H1 (cell line): ENCODE measurements around the gene APBB3. TPM values are rescaled to one million over a fixed set of nuclear protein-coding genes. Genes with fewer than 3 reads are reported as not detected.

Experiments used
- CTCF ChIA-PET: fragments of 300-600 bp; sonication (Branson Sonifier 250); formaldehyde crosslinking; loops from one replicate; lab custom pipeline; 2021; ENCODE audit not compliant: partially characterized antibody; lab: Charles Lee
- POLR2A ChIA-PET: fragments of 300-600 bp; sonication (Branson Sonifier 250); formaldehyde crosslinking; loops from one replicate; lab custom pipeline; 2021; ENCODE audit warnings: inconsistent platforms; ENCODE audit not compliant: partially characterized antibody; lab: Charles Lee
- DNase-seq, 2 experiments: peaks; one replicate each; pipeline versions ENCODE4 v3.0.0 to v3.0.0-alpha.2; 2010 to 2022; ENCODE audit warnings: low spot score in 2 of 2, low read depth in 1 of 2, mixed read lengths in 1 of 2
- FAIRE-seq: peaks from 2 replicates; lab custom pipeline; 2011; peaks lifted over from hg19 to GRCh38; lab: Jason Lieb, UNC
- H2AFZ ChIP-seq: 2 replicates; pipeline ENCODE4 v1.8.1; 2012; ENCODE audit warnings: low read length, inconsistent platforms
- H2AK5ac ChIP-seq: 2 replicates; pipeline ENCODE4 v1.6.1; 2013; ENCODE audit warnings: low read depth, low read length
- H2BK120ac ChIP-seq: replicated peaks from 2 replicates; pipeline ENCODE3; 2013; ENCODE audit warnings: low read depth, low read length, inconsistent platforms
- H2BK12ac ChIP-seq: 2 replicates; pipeline ENCODE4 v1.6.1; 2013; ENCODE audit warnings: low read depth, low read length
- H2BK15ac ChIP-seq: 2 replicates; pipeline ENCODE4 v1.6.1; 2013; ENCODE audit warnings: low read length
- H2BK20ac ChIP-seq: 2 replicates; pipeline ENCODE4 v1.6.1; 2013; ENCODE audit warnings: low read length
- H2BK5ac ChIP-seq: 2 replicates; pipeline ENCODE4 v1.6.1; 2013; ENCODE audit warnings: low read depth, low read length
- H3K14ac ChIP-seq: 2 replicates; pipeline ENCODE4 v1.6.1; 2013; ENCODE audit warnings: inconsistent platforms; ENCODE audit not compliant: insufficient read length
- H3K18ac ChIP-seq: 2 replicates; pipeline ENCODE4 v1.6.1; 2013; ENCODE audit warnings: low read length; ENCODE audit errors: extremely low read depth
- H3K23ac ChIP-seq: 2 replicates; pipeline ENCODE4 v1.6.1; 2013; ENCODE audit warnings: inconsistent platforms; ENCODE audit not compliant: insufficient read length
- H3K23me2 ChIP-seq: 2 replicates; pipeline ENCODE4 v1.6.1; 2013; ENCODE audit warnings: low read depth, low read length
- H3K27ac ChIP-seq: 2 replicates; pipeline ENCODE4 v1.6.1; 2011; ENCODE audit warnings: low read depth, low read length, inconsistent platforms
- H3K27me3 ChIP-seq, 4 experiments: replicated peaks in 1 of 4; 1 replicate in 1 of 4; 2 replicates in 3 of 4; pipeline versions ENCODE4 v1.6.1 to v1.8.1; 2011 to 2013; ENCODE audit warnings: low read length in 3 of 4, mild to moderate bottlenecking in 3 of 4, inconsistent platforms in 2 of 4, mixed read lengths in 2 of 4, moderate library complexity in 1 of 4; ENCODE audit not compliant: control insufficient read depth in 3 of 4, insufficient read depth in 3 of 4; ENCODE audit errors: extremely low read depth in 1 of 4
- H3K36me3 ChIP-seq, 4 experiments: 2 replicates each; pipeline versions ENCODE4 v1.6.1 to v1.8.1; 2011 to 2013; ENCODE audit warnings: mild to moderate bottlenecking in 4 of 4, low read length in 3 of 4, moderate library complexity in 2 of 4, control low read depth in 1 of 4, inconsistent platforms in 1 of 4; ENCODE audit not compliant: insufficient read depth in 4 of 4, control insufficient read depth in 2 of 4
- H3K4ac ChIP-seq: replicated peaks from 2 replicates; pipeline ENCODE3; 2013; ENCODE audit warnings: low read length, low read depth, mixed read lengths, inconsistent platforms; ENCODE audit not compliant: insufficient read length
- H3K4me1 ChIP-seq, 4 experiments: replicated peaks in 1 of 4; 1 replicate in 1 of 4; 2 replicates in 3 of 4; pipeline versions ENCODE4 v1.6.1 to v1.8.1; 2011 to 2013; ENCODE audit warnings: low read length in 3 of 4, inconsistent platforms in 2 of 4, mixed read lengths in 1 of 4; ENCODE audit not compliant: insufficient read depth in 4 of 4, control insufficient read depth in 3 of 4
- H3K4me2 ChIP-seq, 2 experiments: 2 replicates each; pipeline versions ENCODE4 v1.6.1 to v1.8.1; 2011 to 2013; ENCODE audit warnings: low read depth in 2 of 2, low read length in 2 of 2, control low read depth in 1 of 2, inconsistent platforms in 1 of 2, mild to moderate bottlenecking in 1 of 2; ENCODE audit not compliant: insufficient read depth in 1 of 2
- H3K4me3 ChIP-seq, 4 experiments: fragments of 200-600, 300-600 bp in 1 of 4; sonication (generic), shearing (Covaris generic), sonication (Bioruptor Twin) in 1 of 4; 2 replicates each; pipeline versions ENCODE4 v1.5.1 to v1.8.1; 2011 to 2016; ENCODE audit warnings: low read length in 4 of 4, low read depth in 3 of 4, control low read depth in 2 of 4, inconsistent platforms in 2 of 4, mild to moderate bottlenecking in 2 of 4, mixed read lengths in 1 of 4, moderate library complexity in 1 of 4; ENCODE audit not compliant: insufficient read depth in 2 of 4; ENCODE audit errors: extremely low read depth in 1 of 4
- H3K56ac ChIP-seq: replicated peaks from 2 replicates; pipeline ENCODE3; 2013; ENCODE audit warnings: low read depth, mild to moderate bottlenecking, mixed read lengths, low read length, inconsistent platforms; ENCODE audit not compliant: insufficient read length
- H3K79me1 ChIP-seq: 2 replicates; pipeline ENCODE4 v1.6.1; 2013; ENCODE audit warnings: low read depth, low read length, control low read depth
- H3K79me2 ChIP-seq, 2 experiments: 2 replicates each; pipeline versions ENCODE4 v1.6.1 to v1.8.1; 2012 to 2013; ENCODE audit warnings: low read length in 2 of 2, mild to moderate bottlenecking in 2 of 2, inconsistent platforms in 1 of 2; ENCODE audit not compliant: insufficient read depth in 2 of 2, control insufficient read depth in 1 of 2
- H3K9ac ChIP-seq, 4 experiments: replicated peaks in 1 of 4; 1 replicate in 1 of 4; 2 replicates in 3 of 4; pipeline versions ENCODE4 v1.6.1 to v1.8.1; 2011 to 2013; ENCODE audit warnings: low read depth in 3 of 4, low read length in 3 of 4, control low read depth in 2 of 4, mild to moderate bottlenecking in 2 of 4, moderate library complexity in 2 of 4, inconsistent platforms in 1 of 4; ENCODE audit errors: extremely low read depth in 1 of 4
- H3K9me3 ChIP-seq, 2 experiments: 2 replicates each; pipeline versions ENCODE4 v1.6.1 to v1.8.1; 2012 to 2013; ENCODE audit warnings: mild to moderate bottlenecking in 2 of 2, moderate library complexity in 2 of 2, control low read depth in 1 of 2, inconsistent platforms in 1 of 2, low read depth in 1 of 2, low read length in 1 of 2, mixed read lengths in 1 of 2; ENCODE audit not compliant: insufficient read depth in 2 of 2
- H4K20me1 ChIP-seq, 2 experiments: replicated peaks in 1 of 2; 2 replicates each; pipeline versions ENCODE3 to v1.8.1; 2011 to 2013; ENCODE audit warnings: inconsistent platforms in 2 of 2, low read length in 2 of 2, mild to moderate bottlenecking in 1 of 2; ENCODE audit not compliant: insufficient read depth in 2 of 2, control insufficient read depth in 1 of 2
- H4K5ac ChIP-seq: 2 replicates; pipeline ENCODE4 v1.6.1; 2013; ENCODE audit warnings: low read length, low read depth, mixed read lengths, inconsistent platforms; ENCODE audit not compliant: insufficient read length
- H4K8ac ChIP-seq: 2 replicates; pipeline ENCODE4 v1.8.0; 2013; ENCODE audit warnings: mild to moderate bottlenecking, moderate library complexity, low read length, inconsistent platforms; ENCODE audit not compliant: insufficient read depth; ENCODE audit errors: extremely low read depth
- H4K91ac ChIP-seq: replicated peaks from 2 replicates; pipeline ENCODE3; 2013; ENCODE audit warnings: low read length, mixed read lengths, inconsistent platforms; ENCODE audit not compliant: insufficient read length
- ATF3 ChIP-seq: IDR thresholded peaks from 2 replicates; pipeline ENCODE4 v1.6.1; 2011; ENCODE audit warnings: low read depth, mild to moderate bottlenecking, low read length; ENCODE audit not compliant: insufficient read depth
- BACH1 ChIP-seq: IDR thresholded peaks from 2 replicates; pipeline ENCODE4 v1.6.1; 2012; ENCODE audit warnings: low read length, improper control_type of control experiment
- BRCA1 ChIP-seq: IDR thresholded peaks from 2 replicates; pipeline ENCODE4 v1.6.1; 2012; ENCODE audit warnings: low read depth, low read length, improper control_type of control experiment
- CHD1 ChIP-seq: IDR thresholded peaks from 2 replicates; pipeline ENCODE4 v1.6.1; 2012; ENCODE audit warnings: low read depth, low read length, improper control_type of control experiment
- CHD2 ChIP-seq: IDR thresholded peaks from 2 replicates; pipeline ENCODE4 v1.6.1; 2012; ENCODE audit warnings: low read length, improper control_type of control experiment
- CTBP2 ChIP-seq: IDR thresholded peaks from 2 replicates; pipeline ENCODE4 v1.7.0; 2011; ENCODE audit warnings: borderline replicate concordance, mild to moderate bottlenecking, moderate library complexity, mixed read lengths, low read length; ENCODE audit not compliant: insufficient read depth, insufficient read length
- GTF2F1 ChIP-seq: IDR thresholded peaks from 2 replicates; pipeline ENCODE4 v1.6.1; 2012; ENCODE audit warnings: low read depth, low read length, improper control_type of control experiment, borderline replicate concordance
- KDM1A ChIP-seq: fragments of 200-600, 300-600 bp; sonication (generic); IDR thresholded peaks from 2 replicates; pipeline ENCODE4 v1.7.1; 2016; ENCODE audit warnings: mild to moderate bottlenecking, low read length, borderline replicate concordance
- MAX ChIP-seq: IDR thresholded peaks from 2 replicates; pipeline ENCODE4 v1.6.1; 2012; ENCODE audit warnings: inconsistent platforms
- PHF8 ChIP-seq: fragments of 200-600 bp; sonication (generic); conservative IDR thresholded peaks from 2 replicates; pipeline ENCODE4 v1.7.1; 2012; ENCODE audit warnings: low read depth, mild to moderate bottlenecking, inconsistent platforms, low read length, moderate library complexity
- SIN3A ChIP-seq, 2 experiments: IDR thresholded peaks in 1 of 2; conservative IDR thresholded peaks in 1 of 2; 2 replicates each; pipeline ENCODE4 v1.6.1; 2011 to 2012; ENCODE audit warnings: low read length in 2 of 2, improper control_type of control experiment in 1 of 2, low read depth in 1 of 2, mild to moderate bottlenecking in 1 of 2
- SP2 ChIP-seq: IDR thresholded peaks from 2 replicates; pipeline ENCODE4 v1.6.1; 2012; ENCODE audit warnings: mild to moderate bottlenecking, low read length, inconsistent platforms
- YY1 ChIP-seq: IDR thresholded peaks from 2 replicates; pipeline ENCODE4 v1.6.1; 2011; ENCODE audit warnings: low read depth, mild to moderate bottlenecking, low read length
- WGBS, 2 experiments: shearing (Covaris generic) in 1 of 2; methylation state at CpG; one replicate each; pipeline versions ENCODE4 v1.1.6 to v1.1.7; 2013 to 2015; ENCODE audit warnings: low lambda C conversion rate in 2 of 2, mixed read lengths in 2 of 2, inconsistent platforms in 1 of 2, low coverage in 1 of 2, missing lambda C conversion rate in 1 of 2; ENCODE audit not compliant: insufficient replicate concordance in 2 of 2, insufficient coverage in 1 of 2, insufficient read length in 1 of 2; ENCODE audit errors: extremely low coverage in 1 of 2, missing lambda C conversion rate in 1 of 2; 5-methylcytosine and 5-hydroxymethylcytosine counted together
- polyA plus RNA-seq, 7 experiments: library from polyadenylated mRNA; depleted of rRNA in 3 of 7; stranded (reverse) in 5 of 7; unstranded in 2 of 7; fragments of >200 nt in 5 of 7; fragments of 200-250 nt in 2 of 7; gene quantifications; 1 replicate in 5 of 7; 2 replicates in 1 of 7; 4 replicates in 1 of 7; pipeline versions ENCODE4 v1.2.1 to v1.2.3, GENCODE V29; 2011 to 2013; ENCODE audit warnings: missing spikeins in 2 of 7, mixed read lengths in 2 of 7
- total RNA-seq: library from RNA; stranded (reverse); fragmentation: NEBNext Ultra II Directional; extraction: Animal tissue kit (Norgen Biotek cat#: 25700); gene quantifications from 2 replicates; pipeline ENCODE4 v1.2.1, GENCODE V29; 2021

Gene APBB3
- total and polyA plus RNA-seq, 2 of the 8 experiments (the other 6 are each of a cell fraction or from before 2014, with no cell fraction given) = 16.0 to 21.9 TPM

DNA sequence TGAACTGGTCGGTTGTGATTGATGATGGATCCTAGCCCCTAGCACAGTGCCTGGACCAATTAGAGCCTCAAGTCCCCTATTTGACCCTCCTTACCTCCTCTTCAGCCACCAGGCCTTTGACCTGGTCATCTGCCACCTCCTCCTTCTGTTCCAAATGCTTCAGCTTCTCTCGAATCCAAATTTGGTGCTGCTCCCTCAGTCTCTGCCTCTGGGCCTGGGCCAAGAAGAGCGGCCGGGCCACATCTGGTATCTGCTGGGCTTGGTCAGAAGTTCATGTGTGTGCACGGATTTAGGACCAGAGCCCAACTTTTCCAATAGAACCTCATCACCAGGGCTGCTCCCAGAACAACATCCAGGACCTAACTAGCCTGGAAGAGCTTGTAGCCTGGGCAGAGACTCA lies 6.7 kb upstream of the APBB3 start:
- Histone ChIP-seq H3K27ac (no peak overlapping the region), H2BK20ac (no peak overlapping the region), H2BK5ac (no peak overlapping the region), H2BK12ac (no peak overlapping the region), H4K8ac (no peak overlapping the region), H3K36me3 (peaks cover 0 to 18% (median 13%) of the 10 kb centered on the region in 4 experiments; a peak in 4 of 8 replicates), H4K5ac (no peak overlapping the region), H3K56ac (no peak overlapping the region), H3K9ac (no peak overlapping the region), H2BK120ac (no peak overlapping the region), H3K27me3 (no peaks in the 10 kb centered on the region), H3K79me1 (no peaks in the 10 kb centered on the region; the same call in 1 of the 2 replicates), H2AFZ (no peak overlapping the region), H3K23me2 (no peaks in the 10 kb centered on the region), H2BK15ac (no peak overlapping the region), H3K14ac (no peak overlapping the region), H4K20me1 (no peaks in the 10 kb centered on the region), H3K23ac (no peak overlapping the region), H3K9me3 (no peaks in the 10 kb centered on the region), H3K18ac (no peak overlapping the region), H3K4me2 (no peak overlapping the region), H2AK5ac (no peak overlapping the region), H3K4me1 (no peaks in the 10 kb centered on the region), H3K4me3 (no peak overlapping the region), H4K91ac (no peak overlapping the region), H3K4ac (no peak overlapping the region), H3K79me2 (no peaks in the 10 kb centered on the region; a peak in 1 of 4 replicates)
- 74% methylated on average over 5 of the region's 5 CpGs; no CpG with 5 or more reads in 1 of the 2 experiments for WGBS, 2 experiments
- FAIRE-seq (no peak), DNase-seq (no peak)
- ChIA-PET CTCF (interaction anchor here (1.0 to 1.8 kb wide), 4 partner anchors 23 to 151 kb away, joined by 3 to 7 read pairs (median 4); partner anchors contain the start of gene EIF4EBP3), POLR2A (interaction anchor here (1.7 to 10.0 kb wide), 2 partner anchors 20 to 68 kb away, joined by 3 to 94 read pairs; partner anchors contain the start of genes EIF4EBP3 and TMCO6)
- no peak for TF ChIP-seq MAX
- no peak for TF ChIP-seq BRCA1
- no peak for TF ChIP-seq SIN3A (conservative IDR thresholded peaks at IDR 0.05 in 1 of 2, IDR thresholded peaks at IDR 0.05 in 1 of 2; ENCODE audit: low read depth in 1 of 2, low read length in 2 of 2)
- TF ChIP-seq CHD2 = no peak
- TF ChIP-seq GTF2F1 = no peak
- TF ChIP-seq CHD1 = no peak
- no peak for TF ChIP-seq CTBP2
- TF ChIP-seq YY1 = no peak
- TF ChIP-seq SP2 = no peak
- no peak for TF ChIP-seq KDM1A
- TF ChIP-seq ATF3 = no peak
- TF ChIP-seq BACH1 = no peak
- no peak for TF ChIP-seq PHF8
